ELF-1 (cell line): ENCODE measurements around the gene OXSR1.
"Not testable (repeated sequence)": the region's sequence is repeated elsewhere in the genome, so short reads cannot be mapped to it uniquely, and the experiment has no call there.

Experiments used
- DNase-seq: peaks from one replicate; pipeline ENCODE4 v3.0.0-alpha.2; 2016; ENCODE audit warnings: low read depth, low spot score

The OXSR1 gene

DNA sequence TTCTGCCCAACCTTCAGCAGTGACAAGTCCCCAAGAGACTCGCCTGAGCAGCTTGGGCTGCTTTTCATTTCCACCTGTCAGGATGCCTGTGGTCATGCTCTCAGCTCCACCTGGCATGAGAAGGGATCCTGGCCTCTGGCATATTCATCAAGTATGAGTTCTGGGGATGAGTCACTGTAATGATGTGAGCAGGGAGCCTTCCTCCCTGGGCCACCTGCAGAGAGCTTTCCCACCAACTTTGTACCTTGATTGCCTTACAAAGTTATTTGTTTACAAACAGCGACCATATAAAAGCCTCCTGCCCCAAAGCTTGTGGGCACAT lies 23.4 kb upstream of the OXSR1 start:
- no peak for DNase-seq

- DNase-seq = no peak
Observed at GRCh38 chr3:38142959-38143358, 22.4 kb upstream of the OXSR1 start.

DNA sequence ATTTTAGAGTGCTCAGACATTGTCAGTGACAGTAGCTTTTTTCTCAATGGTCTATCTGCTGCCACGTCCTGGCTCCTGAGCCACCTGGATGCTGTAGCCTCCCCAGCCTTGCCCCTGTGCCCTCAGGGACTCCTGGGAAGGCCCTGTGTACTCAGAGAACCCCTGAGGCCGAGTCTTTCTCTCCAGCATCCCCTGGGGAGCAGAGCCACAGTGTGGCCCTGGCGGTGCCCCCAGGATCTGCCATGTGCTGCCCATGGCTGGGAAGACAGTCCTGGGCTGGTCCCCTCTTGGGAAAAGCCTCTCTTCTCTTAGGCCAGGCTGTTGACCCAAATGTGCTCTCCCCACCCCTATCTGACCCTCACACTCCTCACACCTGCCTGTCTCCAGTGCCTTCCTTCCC lies 21.8 kb upstream of the OXSR1 start:
- no peak for DNase-seq

- DNase-seq = no peak
Observed at GRCh38 chr3:38146504-38146903, 18.8 kb upstream of the OXSR1 start.

DNA sequence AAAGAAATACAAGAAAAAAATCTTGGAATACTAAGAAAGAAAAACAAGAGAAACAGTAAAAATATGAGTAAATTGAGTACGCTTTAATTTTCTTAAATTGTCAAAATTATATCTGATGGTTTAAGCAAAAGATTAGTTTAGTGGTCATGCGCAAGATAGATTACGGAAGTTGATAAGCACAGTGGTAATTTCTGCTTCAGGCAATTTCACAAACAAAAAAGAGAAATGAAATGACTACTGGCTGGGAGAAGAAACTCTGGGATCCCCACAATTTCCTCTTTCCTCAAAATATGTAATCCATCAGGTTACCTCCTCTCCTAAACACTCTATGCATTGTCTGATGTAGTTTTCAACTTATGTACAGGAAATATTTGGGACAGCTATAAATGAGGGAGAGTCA lies 17.9 kb upstream of the OXSR1 start:
- no peak for DNase-seq

GRCh38 chr3:38148311-38148882 lies 16.9 kb upstream of the OXSR1 start:
- DNase-seq = no peak

GRCh38 chr3:38149708-38150107 lies 15.6 kb upstream of the OXSR1 start:
- no peak for DNase-seq

- DNase-seq = no peak
Observed at GRCh38 chr3:38150780-38151528, 14.4 kb upstream of the OXSR1 start.

DNA sequence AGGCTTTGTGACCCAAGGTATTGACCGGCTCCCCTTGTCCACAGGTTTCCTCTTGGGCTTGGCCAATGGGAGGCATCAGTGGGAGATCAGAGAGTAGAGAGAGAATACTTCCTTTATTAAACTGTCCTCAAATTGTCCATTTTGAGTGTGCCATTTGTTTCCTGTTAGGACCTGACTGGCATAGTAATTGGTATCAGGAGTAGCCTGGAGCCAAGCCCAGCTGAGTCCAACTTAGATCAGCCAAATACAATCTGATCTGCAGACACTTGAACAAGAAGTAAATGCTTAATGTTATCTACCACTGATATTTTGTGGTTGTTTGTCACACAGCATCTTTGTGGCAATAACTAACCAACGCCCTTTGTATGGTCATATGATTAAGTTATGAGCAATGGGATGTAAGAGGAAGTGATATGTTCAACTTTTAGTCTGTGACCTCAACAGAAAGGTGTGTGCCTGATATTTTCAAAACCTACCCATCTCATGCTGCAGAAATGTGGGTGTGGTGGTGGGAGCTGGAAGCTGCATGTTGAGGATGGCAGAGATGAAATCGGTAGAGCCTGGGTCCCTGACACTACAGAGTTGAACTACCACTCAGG lies 13.6 kb upstream of the OXSR1 start:
- DNase-seq = no peak

DNA sequence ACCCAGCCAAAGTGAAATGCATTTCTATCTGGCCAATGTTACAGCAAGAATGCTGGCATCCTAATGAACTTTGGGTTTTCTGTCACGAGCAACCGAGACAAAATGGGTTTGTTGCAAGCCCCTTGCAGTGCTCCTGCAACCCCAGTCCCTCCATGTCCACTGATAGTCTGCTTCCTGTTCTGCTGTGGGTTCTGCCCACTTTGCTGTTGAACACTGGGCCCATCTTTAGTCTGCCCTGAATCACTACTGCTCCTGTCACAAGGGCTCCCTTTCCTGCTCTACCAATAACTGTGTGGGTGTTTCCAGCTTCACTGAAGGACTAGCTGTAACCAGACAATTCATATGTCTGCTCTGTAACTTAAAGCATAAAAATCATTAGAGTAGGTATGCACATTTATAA lies 12.7 kb upstream of the OXSR1 start:
- DNase-seq = no peak

GRCh38 chr3:38153221-38153620 lies 12.1 kb upstream of the OXSR1 start:
- no peak for DNase-seq

DNA sequence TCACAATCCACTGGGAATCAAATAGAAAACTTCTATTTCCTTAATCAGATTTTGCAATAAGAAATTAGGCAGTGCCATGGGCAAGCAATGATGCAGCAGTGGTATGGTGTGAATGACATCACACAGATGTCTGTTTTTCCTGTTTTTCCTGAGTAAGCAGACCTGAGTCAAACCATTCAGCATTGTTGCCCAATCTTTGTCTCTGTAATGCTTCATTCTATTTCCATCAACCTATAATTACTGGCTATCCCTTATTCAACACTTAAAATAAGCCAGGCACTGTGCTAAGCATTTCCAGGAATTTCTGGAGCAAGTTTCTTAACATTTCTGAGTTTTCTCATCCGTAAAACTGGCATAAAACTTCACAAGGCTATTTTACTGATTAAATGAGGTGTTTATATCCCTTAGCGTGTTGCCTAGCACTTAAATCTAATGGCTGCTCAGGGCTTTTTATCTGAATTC lies 11.3 kb upstream of the OXSR1 start:
- DNase-seq = no peak

DNA sequence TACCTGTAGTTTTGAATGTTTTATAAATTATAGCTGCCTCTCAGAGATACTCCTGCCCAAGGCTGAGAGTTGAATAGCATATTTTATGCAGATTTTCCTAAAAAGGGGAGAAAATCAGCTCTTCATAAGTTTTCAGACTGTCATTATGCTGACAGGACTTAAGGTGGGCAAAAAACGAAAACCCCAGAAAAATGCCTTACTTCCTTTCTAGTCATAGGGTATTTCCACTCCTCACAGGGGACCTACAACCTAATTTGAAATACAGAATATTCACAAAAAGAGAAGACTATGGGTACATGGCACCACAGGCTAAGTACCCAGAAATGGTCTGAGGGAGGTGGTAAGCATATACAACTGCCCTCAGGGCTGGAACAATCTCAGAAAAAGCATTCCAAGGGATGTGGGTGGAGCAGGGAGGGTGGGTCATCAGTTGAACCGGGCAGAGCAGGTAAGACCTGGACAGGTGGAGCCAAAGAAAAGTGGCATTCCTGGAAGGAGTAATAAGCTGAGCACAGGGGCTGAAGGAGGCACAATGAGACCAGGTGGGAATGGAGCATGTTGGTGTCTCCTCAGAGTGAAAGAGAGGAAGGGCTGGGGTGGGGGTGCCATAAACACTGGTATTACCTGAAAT lies 10.6 kb upstream of the OXSR1 start:
- DNase-seq = peak; percentile 61

- no peak for DNase-seq
Observed at GRCh38 chr3:38155825-38156224, 9.5 kb upstream of the OXSR1 start.

- no peak for DNase-seq
Observed at GRCh38 chr3:38157117-38157516, 8.2 kb upstream of the OXSR1 start.

- DNase-seq = no peak
Observed at GRCh38 chr3:38157595-38157994, 7.7 kb upstream of the OXSR1 start.

DNA sequence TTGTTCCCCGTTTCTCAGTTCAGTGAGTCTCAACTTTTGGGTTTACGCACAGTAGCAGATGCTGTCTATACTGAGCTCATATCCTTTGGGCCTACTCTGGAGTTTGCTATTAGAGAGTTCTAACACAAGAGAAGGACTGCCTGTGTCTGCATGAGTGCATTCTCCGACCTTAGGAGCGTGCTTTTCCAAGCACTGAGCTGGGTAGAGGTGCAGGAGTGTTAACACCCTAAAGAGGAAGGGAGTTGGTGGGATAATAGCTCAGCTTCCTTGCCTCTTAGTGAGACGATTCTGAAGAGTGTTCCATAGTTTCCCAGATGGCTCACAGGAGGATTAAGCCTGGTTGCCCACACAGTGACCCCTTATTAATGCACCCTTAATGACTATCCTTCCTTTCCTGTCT lies 6.9 kb upstream of the OXSR1 start:
- DNase-seq = no peak

GRCh38 chr3:38160704-38161103 lies 4.6 kb upstream of the OXSR1 start:
- DNase-seq = not testable (repeated sequence)

GRCh38 chr3:38163117-38163840 lies 2.1 kb upstream of the OXSR1 start:
- DNase-seq = peak; percentile 21

DNA sequence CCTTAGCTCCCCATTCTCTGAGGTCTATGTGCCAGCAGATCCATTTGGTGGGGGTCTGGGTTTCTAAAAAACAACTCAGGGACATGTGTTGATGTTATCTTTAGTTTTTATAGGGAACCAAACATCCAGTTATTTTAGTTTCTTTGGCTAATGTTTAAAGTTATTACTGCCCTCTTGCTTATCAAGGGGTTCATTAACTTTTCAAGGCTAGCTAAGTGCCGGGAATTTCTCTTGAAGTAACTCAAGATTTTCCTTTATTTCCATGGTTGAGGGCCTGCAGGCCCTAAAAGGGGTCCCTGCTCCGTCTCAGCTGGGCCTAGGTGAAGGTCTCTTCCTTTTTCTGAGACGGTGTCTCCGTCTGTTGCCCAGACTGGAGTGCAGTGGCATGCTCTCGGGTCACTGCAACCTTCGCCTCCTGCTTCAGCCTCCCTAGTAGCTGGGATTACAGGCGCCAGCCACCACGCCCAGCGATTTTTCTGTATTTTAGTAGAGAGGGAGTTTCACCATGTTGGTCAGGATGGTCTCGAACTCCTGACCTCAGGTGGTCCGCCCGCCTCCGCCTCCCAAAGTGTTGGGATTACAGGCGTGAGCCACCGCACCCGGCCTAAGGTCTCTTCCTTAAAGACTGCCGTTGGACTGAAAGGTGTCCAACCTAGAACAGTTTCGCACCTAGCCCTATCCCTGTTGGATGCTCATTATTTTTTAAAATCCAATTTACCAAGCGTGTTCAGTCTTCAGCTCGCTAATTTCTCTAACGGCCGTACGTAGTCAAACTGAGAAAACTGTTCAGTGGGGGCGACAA lies 1.3 kb upstream of the OXSR1 start:
- DNase-seq = no peak

GRCh38 chr3:38164643-38164951 lies 740 bp upstream of the OXSR1 start:
- DNase-seq = no peak
